T-helper 17 cell (primary cell): ENCODE measurements around the gene TMEM69. TPM values are rescaled to one million over a fixed set of nuclear protein-coding genes. Genes with fewer than 3 reads are reported as not detected.
"Not testable (repeated sequence)": the region's sequence is repeated elsewhere in the genome, so short reads cannot be mapped to it uniquely, and the experiment has no call there.

Experiments used
- ATAC-seq: fragments of 150-1000 bp; cut with Tn5 transposase; 2 replicates; pipeline ENCODE4 v1.10.0; 2021; ENCODE audit warnings: mild to moderate bottlenecking, moderate library complexity
- DNase-seq, 3 donors: peaks; one replicate each; pipeline versions ENCODE4 v3.0.0 to v3.0.0-alpha.2; 2020 to 2021
- H3K9me3 ChIP-seq: one replicate; pipeline ENCODE4 v1.7.0; 2013; ENCODE audit warnings: low read length, mild to moderate bottlenecking; ENCODE audit not compliant: control insufficient read depth, poor library complexity, severe bottlenecking
- H3K27ac Mint-ChIP-seq: one replicate; pipeline ENCODE4 v1.8.0; 2022; ENCODE audit warnings: mild to moderate bottlenecking, moderate library complexity, mixed read lengths
- H3K27me3 Mint-ChIP-seq: one replicate; pipeline ENCODE4 v1.8.0; 2022; ENCODE audit warnings: mixed read lengths
- H3K36me3 Mint-ChIP-seq: one replicate; pipeline ENCODE4 v1.8.0; 2022; ENCODE audit warnings: low read depth, mixed read lengths
- H3K4me1 Mint-ChIP-seq: one replicate; pipeline ENCODE4 v1.8.0; 2022; ENCODE audit warnings: mild to moderate bottlenecking, mixed read lengths
- H3K4me3 Mint-ChIP-seq: one replicate; pipeline ENCODE4 v1.8.0; 2022; ENCODE audit warnings: mild to moderate bottlenecking, moderate library complexity, mixed read lengths
- total RNA-seq, 4 donors: library from RNA in 2 of 4; stranded (reverse) in 2 of 4; gene quantifications; one replicate each; pipeline ENCODE4 v1.2.3 and lab custom pipeline; 2022 to 2026

The TMEM69 gene
- total RNA-seq, 2 donors from 2014 or later = 11.9 to 13.2 TPM

GRCh38 chr1:45686015-45686287 lies 2.0 kb upstream of the TMEM69 start:
- ATAC-seq (peak; percentile 7), DNase-seq (peak; percentile 40 to 46 (median 44))
- Mint-ChIP-seq H3K27ac (peak overlapping the region; percentile 98), H3K27me3 (no peaks in the 10 kb centered on the region), H3K4me1 (peaks cover 34% of the 10 kb centered on the region), H3K4me3 (peak overlapping the region; percentile 99), H3K36me3 (peaks cover 4% of the 10 kb centered on the region)
- no peaks in the 10 kb centered on the region for H3K9me3 ChIP-seq

GRCh38 chr1:45686288-45687013 lies 1.5 kb upstream of the TMEM69 start, which contains the start of gene GPBP1L1:
Gene GPBP1L1 (minus strand): TSS chr1:45686533. CDS start chr1:45659087, 27,446 bp downstream.
- H3K27me3 Mint-ChIP-seq = no peaks in the 10 kb centered on the region
- H3K4me1 Mint-ChIP-seq = peaks cover 32% of the 10 kb centered on the region
- no peaks in the 10 kb centered on the region for H3K9me3 ChIP-seq
- ATAC-seq (peak; percentile 72), DNase-seq (peak; percentile 93 to 97 (median 96))
- peaks cover 4% of the 10 kb centered on the region for H3K36me3 Mint-ChIP-seq
- H3K27ac Mint-ChIP-seq = peak within 1 kb of the TSS; percentile 98
- peak within 1 kb of the TSS; percentile 99 for H3K4me3 Mint-ChIP-seq

- Mint-ChIP-seq H3K27me3 (no peaks in the 10 kb centered on the region), H3K4me1 (peaks cover 34% of the 10 kb centered on the region), H3K36me3 (peaks cover 4% of the 10 kb centered on the region), H3K4me3 (peak overlapping the region; percentile 99), H3K27ac (peak overlapping the region; percentile 98)
- DNase-seq (peak; percentile 93 to 96 (median 93)), ATAC-seq (peak; percentile 85)
- H3K9me3 ChIP-seq = no peaks in the 10 kb centered on the region
These were observed 797 bp upstream of the TMEM69 start for GRCh38 chr1:45687014-45687753.

- H3K27me3 Mint-ChIP-seq, H3K4me3 Mint-ChIP-seq, H3K4me1 Mint-ChIP-seq, ATAC-seq, H3K9me3 ChIP-seq, DNase-seq, H3K27ac Mint-ChIP-seq, H3K36me3 Mint-ChIP-seq: not testable (repeated sequence)
These were observed 5.8 kb downstream of the TMEM69 start for GRCh38 chr1:45693811-45694210.

- H3K27ac Mint-ChIP-seq = no peak overlapping the region
- H3K9me3 ChIP-seq = no peaks in the 10 kb centered on the region
- H3K4me1 Mint-ChIP-seq = peaks cover 6% of the 10 kb centered on the region
- peaks cover 2% of the 10 kb centered on the region for H3K36me3 Mint-ChIP-seq
- ATAC-seq = no peak
- no peak for DNase-seq
- no peaks in the 10 kb centered on the region for H3K27me3 Mint-ChIP-seq
- no peak overlapping the region for H3K4me3 Mint-ChIP-seq
These were observed 6.8 kb downstream of the TMEM69 start for GRCh38 chr1:45694823-45695222.

GRCh38 chr1:45704637-45705036 lies 16.7 kb downstream of the TMEM69 start:
- H3K27ac Mint-ChIP-seq = no peak overlapping the region
- no peak for DNase-seq
- H3K4me3 Mint-ChIP-seq = no peak overlapping the region
- peaks cover 3% of the 10 kb centered on the region for H3K4me1 Mint-ChIP-seq
- H3K9me3 ChIP-seq = no peaks in the 10 kb centered on the region
- H3K27me3 Mint-ChIP-seq = no peaks in the 10 kb centered on the region
- peaks cover 2% of the 10 kb centered on the region for H3K36me3 Mint-ChIP-seq
- ATAC-seq = no peak

GRCh38 chr1:45713711-45714110 lies 25.7 kb downstream of the TMEM69 start:
- no peak overlapping the region for H3K27ac Mint-ChIP-seq
- no peaks in the 10 kb centered on the region for H3K4me1 Mint-ChIP-seq
- H3K27me3 Mint-ChIP-seq = no peaks in the 10 kb centered on the region
- H3K9me3 ChIP-seq = no peaks in the 10 kb centered on the region
- ATAC-seq (no peak), DNase-seq (no peak)
- H3K4me3 Mint-ChIP-seq = no peak overlapping the region
- peaks cover 2% of the 10 kb centered on the region for H3K36me3 Mint-ChIP-seq

- Mint-ChIP-seq H3K36me3 (peaks cover 1% of the 10 kb centered on the region), H3K27ac (no peak overlapping the region), H3K27me3 (no peaks in the 10 kb centered on the region), H3K4me3 (no peak overlapping the region), H3K4me1 (no peaks in the 10 kb centered on the region)
- DNase-seq (no peak), ATAC-seq (no peak)
- H3K9me3 ChIP-seq = no peaks in the 10 kb centered on the region
These were observed 28.7 kb downstream of the TMEM69 start for GRCh38 chr1:45716700-45717099.

GRCh38 chr1:45717386-45717785 lies 29.4 kb downstream of the TMEM69 start:
- ATAC-seq, DNase-seq, H3K36me3 Mint-ChIP-seq, H3K9me3 ChIP-seq, H3K4me3 Mint-ChIP-seq, H3K27ac Mint-ChIP-seq, H3K27me3 Mint-ChIP-seq, H3K4me1 Mint-ChIP-seq: not testable (repeated sequence)

- Mint-ChIP-seq H3K27me3 (no peaks in the 10 kb centered on the region), H3K27ac (no peak overlapping the region), H3K4me1 (no peaks in the 10 kb centered on the region), H3K36me3 (no peaks in the 10 kb centered on the region), H3K4me3 (no peak overlapping the region)
- ATAC-seq = no peak
- no peaks in the 10 kb centered on the region for H3K9me3 ChIP-seq
- no peak for DNase-seq
These were observed 30.3 kb downstream of the TMEM69 start for GRCh38 chr1:45718289-45718688.

- Mint-ChIP-seq H3K27ac (no peak overlapping the region), H3K4me3 (no peak overlapping the region)
- DNase-seq = no peak
These were observed 33.2 kb downstream of the TMEM69 start for GRCh38 chr1:45721207-45721606.

GRCh38 chr1:45722809-45723208 lies 34.8 kb downstream of the TMEM69 start:
- ATAC-seq = no peak
- no peaks in the 10 kb centered on the region for H3K27me3 Mint-ChIP-seq

More at GRCh38 chr1:45721207-45721606, 33.2 kb downstream of the TMEM69 start:
- no peaks in the 10 kb centered on the region for H3K9me3 ChIP-seq
- no peaks in the 10 kb centered on the region for H3K27me3 Mint-ChIP-seq
- no peaks in the 10 kb centered on the region for H3K4me1 Mint-ChIP-seq
- no peak for ATAC-seq
- H3K36me3 Mint-ChIP-seq = no peaks in the 10 kb centered on the region

GRCh38 chr1:45723248-45723930 lies 35.4 kb downstream of the TMEM69 start:
- Mint-ChIP-seq H3K4me3 (no peak overlapping the region), H3K27ac (no peak overlapping the region), H3K4me1 (no peaks in the 10 kb centered on the region), H3K27me3 (no peaks in the 10 kb centered on the region), H3K36me3 (no peaks in the 10 kb centered on the region)
- no peak for DNase-seq
- no peak for ATAC-seq
- H3K9me3 ChIP-seq = no peaks in the 10 kb centered on the region

More at GRCh38 chr1:45722809-45723208, 34.8 kb downstream of the TMEM69 start:
- no peak for DNase-seq
- H3K4me3 Mint-ChIP-seq = no peak overlapping the region
- no peak overlapping the region for H3K27ac Mint-ChIP-seq
- H3K36me3 Mint-ChIP-seq = no peaks in the 10 kb centered on the region
- H3K9me3 ChIP-seq = no peaks in the 10 kb centered on the region
- H3K4me1 Mint-ChIP-seq = no peaks in the 10 kb centered on the region
